ENCODE results near the gene DOCK4.

DNA sequence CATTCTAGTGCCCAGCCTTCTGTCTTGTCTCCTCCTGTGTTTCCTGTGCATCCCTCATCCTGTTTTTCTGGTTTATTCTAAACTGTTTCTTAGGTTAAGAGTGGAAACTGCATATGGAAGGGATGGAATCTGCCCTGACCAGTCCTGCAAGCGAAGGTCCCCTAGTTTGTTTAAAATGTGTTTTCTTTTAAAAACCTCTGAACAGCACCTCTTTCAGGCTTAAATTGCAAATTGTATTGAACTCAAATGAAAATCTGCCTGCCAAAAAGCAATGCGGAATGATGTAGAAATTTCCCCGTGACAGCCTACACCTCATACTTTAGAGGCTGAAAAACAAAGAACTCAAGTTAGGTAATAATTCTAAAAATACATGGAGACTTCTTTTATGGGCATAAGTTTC, 421.1 kb downstream of the DOCK4 start:
- TF ChIP-seq, protein P1, sequence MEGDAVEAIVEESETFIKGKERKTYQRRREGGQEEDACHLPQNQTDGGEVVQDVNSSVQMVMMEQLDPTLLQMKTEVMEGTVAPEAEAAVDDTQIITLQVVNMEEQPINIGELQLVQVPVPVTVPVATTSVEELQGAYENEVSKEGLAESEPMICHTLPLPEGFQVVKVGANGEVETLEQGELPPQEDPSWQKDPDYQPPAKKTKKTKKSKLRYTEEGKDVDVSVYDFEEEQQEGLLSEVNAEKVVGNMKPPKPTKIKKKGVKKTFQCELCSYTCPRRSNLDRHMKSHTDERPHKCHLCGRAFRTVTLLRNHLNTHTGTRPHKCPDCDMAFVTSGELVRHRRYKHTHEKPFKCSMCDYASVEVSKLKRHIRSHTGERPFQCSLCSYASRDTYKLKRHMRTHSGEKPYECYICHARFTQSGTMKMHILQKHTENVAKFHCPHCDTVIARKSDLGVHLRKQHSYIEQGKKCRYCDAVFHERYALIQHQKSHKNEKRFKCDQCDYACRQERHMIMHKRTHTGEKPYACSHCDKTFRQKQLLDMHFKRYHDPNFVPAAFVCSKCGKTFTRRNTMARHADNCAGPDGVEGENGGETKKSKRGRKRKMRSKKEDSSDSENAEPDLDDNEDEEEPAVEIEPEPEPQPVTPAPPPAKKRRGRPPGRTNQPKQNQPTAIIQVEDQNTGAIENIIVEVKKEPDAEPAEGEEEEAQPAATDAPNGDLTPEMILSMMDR (IDR thresholded peaks at IDR 0.05): no peak
- no peak for TF ChIP-seq EP300 (IDR thresholded peaks at IDR 0.05)
